ENCODE measurements around the gene PCSK2. TPM values are rescaled to one million over a fixed set of nuclear protein-coding genes. Genes with fewer than 3 reads are reported as not detected.

The PCSK2 gene
- total RNA-seq, 2 donors from 2014 or later: 1.4 to 1.5 TPM

DNA sequence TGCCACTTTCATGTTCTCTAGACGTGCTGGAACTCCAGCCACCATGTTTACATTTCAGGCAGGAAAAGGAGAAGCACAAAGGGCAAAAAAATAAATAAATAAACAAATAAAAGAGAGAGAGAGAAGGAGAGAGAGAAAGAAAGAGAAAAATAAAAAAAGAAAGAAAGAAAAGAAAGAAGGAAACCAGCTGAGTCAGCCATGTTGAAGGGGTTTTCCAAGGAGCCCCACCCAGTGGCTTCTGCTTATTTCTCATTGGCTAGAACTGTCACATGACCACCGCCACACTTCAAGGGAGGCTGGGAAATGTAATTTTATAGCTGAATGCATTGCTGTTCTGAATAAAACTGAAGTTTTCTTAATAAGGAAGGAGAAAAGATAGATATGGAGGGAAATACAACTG is 233.3 kb downstream of the PCSK2 start:
- intact Hi-C loops (cut with DNase I): no loop called here
- DNase-seq: no peak
- ATAC-seq: no peak

DNA sequence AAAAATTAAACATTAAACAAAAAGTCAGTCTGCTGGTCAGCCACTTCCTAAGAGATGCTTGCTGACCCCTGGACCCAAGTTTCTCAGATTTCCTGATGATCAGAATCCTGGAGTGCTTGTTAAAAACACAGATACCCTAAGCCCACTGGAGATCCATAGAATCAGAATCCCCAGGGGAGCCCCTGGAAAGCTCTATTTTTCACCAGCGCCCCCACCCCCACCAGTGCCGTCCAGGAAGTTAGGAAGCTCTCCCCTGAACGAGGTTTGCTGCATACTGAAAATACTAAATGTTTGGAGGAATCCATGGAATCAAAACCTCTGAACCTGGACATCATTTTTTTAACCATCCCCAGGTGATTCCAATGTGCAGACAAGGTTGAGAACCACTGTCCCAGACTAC is 235.1 kb downstream of the PCSK2 start:
- no peak for DNase-seq
- intact Hi-C loops (cut with DNase I): no loop called here
- no peak for ATAC-seq

DNA sequence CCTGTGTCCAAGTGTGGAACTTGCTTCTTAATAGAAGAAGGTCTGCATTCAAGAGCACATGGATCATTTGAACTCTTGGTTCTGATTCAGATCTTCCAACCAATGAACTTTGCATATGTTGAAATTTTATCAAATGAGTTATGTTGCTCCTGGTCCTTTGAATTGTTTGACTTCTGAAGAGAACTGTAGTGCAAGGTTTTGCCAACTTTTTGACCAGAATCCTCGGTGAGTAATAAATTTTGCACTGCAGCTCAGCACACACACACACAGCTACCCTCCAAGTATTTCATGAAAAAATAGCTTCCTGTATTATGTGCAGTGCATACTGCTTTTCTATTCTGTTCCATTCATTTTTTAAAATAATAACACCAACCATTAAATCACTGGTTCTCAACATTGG is 236.9 kb downstream of the PCSK2 start:
- intact Hi-C loops (cut with DNase I): no loop called here
- ATAC-seq (no peak), DNase-seq (no peak)

DNA sequence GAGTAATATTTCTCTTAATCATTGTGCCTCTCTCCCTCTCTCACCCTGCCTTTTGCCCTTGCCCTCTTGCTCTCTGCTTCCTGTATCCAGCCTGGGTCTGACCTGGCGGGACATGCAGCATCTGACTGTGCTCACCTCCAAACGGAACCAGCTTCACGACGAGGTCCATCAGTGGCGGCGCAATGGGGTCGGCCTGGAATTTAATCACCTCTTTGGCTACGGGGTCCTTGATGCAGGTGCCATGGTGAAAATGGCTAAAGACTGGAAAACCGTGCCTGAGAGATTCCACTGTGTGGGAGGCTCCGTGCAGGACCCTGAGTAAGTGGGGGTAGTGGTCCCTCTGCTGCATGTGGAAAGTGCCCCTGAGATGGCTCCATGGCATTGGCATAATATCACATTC is 238.4 kb downstream of the PCSK2 start:
- intact Hi-C loops (cut with DNase I): no loop called here
- DNase-seq (no peak), ATAC-seq (no peak)

DNA sequence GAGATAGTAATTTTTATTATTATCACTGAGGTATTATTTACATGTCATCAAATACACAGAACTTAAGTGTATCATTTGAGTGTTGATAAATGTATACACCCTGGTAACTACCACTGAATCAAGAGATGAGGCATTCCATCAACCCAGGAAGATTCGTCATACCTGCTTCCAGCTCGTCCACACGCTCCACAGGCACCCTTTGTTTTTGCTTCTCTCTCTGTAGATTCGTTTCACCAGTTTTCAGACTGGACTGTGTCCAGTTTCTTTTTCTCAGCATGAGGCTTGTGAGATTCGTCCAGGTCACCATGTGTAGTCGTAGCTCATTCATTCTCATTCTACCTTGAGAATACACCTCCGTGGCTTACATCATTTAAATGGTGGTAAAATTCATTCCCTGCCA is 239.8 kb downstream of the PCSK2 start:
- DNase-seq (no peak), ATAC-seq (no peak)
- intact Hi-C loops (cut with DNase I): no loop called here

DNA sequence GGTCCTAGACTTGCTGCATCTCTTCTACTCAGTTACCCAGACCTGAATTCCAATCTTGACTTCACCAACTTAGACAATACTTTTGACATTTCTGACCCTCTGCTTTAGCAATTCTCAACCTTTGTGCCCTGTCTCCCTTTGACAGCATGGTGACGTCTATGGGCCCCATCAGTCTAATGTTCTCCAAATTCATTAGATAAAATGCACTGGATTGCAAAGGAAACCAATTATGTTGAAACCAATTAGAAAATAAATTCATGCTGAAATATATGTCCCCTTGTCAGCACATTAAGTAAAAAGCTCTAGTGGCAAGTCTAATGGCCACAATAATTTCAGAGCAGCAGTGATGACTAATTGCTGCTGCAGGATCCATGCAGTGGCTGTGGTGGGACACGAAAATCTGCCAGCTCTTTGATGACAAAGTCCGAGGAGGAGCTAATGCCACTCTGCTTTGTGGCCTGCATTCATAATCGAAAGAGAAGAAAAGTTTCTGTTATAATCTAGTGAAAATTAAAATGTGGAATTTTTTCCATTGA is 240.3 kb downstream of the PCSK2 start:
- no peak for ATAC-seq
- intact Hi-C loops (cut with DNase I): no loop called here
- no peak for DNase-seq

DNA sequence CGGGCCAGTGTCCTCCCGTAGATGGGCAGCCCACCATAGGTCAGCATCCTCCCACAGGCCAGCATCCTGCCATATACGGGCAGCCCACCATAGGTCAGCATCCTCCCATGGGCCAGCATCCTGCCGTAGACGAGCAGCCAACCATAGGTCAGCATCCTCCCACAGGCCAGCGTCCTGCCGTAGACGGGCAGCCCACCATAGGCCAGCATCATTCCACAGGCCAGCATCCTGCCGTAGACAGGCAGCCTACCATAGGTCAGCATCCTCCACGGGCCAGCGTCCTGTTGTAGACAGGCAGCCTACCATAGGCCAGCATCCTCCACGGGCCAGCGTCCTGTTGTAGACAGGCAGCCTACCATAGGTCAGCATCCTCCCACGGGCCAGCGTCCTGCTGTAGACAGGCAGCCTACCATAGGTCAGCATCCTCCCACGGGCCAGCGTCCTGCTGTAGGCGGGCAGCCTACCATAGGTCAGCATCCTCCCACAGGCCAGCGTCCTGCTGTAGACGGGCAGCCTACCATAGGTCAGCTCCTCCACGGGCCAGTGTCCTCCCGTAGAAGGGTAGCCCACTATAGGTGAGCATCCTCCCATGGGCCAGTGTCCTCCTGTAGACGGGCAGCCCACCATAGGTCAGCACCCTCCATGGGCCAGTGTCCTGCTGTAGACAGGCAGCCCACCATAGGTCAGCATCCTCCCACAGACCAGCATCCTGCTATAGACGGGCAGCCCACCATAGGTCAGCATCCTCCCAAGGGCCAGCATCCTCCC is 241.4 kb downstream of the PCSK2 start:
- ATAC-seq (no peak), DNase-seq (no peak)
- intact Hi-C loops (cut with DNase I): no loop called here

DNA sequence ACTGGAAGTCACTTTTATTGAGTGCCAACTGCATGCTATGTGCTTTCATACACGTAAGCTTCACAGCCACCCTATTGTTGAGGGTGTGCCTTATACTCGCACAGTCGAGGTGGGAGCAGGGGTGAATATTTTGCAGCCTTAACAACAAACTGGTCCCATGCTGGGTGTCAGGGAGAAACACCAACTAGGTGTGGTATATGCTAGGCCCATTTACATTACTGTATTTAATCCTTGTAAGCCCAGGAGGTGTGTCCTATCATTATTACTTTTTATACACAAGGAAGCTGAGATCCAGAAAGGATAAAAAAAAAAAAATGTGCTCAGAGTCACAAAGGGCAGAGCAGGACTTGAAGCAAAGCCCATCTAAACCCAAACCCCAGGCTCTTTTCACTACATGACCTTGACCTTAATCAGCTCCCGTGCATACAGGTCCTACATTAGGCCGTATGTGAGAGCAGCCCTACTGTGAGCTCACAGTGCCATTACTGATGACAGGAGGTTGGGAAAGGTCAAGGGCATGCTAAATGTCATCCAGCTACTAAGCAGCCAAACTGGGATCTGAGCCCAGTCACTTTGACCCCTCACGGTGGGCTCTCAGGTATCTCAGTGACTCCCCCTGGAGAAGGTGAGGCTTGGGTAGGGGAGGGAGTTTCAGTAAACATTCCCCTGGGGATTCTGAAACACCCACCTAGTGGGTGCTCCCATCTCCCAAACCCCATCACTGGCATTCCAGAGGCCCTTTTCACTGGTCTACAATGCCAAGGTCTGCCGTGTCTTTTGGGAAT is 242.6 kb downstream of the PCSK2 start:
- intact Hi-C loops (cut with DNase I): no loop called here
- ATAC-seq: no peak
- DNase-seq: no peak

DNA sequence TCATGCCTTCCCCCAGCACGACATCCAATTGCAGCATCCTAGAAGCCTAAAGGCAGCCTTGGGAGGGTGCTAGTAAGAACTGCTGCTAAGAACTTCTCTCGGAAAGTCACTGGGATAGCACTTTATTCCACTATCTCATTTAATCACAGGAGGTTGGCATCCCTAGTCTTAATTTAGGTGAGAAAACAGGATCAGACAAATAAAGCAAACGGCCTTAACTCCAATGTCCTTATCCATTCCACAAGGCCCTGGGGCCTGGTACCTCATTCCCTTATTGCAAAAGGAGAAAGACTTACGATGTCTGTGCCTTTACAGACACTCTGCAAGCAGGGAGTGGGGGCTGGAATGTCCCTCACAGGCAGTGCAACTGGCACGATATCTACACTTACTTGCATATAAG is 243.7 kb downstream of the PCSK2 start:
- no peak for DNase-seq
- ATAC-seq: no peak
- intact Hi-C loops (cut with DNase I): no loop called here

DNA sequence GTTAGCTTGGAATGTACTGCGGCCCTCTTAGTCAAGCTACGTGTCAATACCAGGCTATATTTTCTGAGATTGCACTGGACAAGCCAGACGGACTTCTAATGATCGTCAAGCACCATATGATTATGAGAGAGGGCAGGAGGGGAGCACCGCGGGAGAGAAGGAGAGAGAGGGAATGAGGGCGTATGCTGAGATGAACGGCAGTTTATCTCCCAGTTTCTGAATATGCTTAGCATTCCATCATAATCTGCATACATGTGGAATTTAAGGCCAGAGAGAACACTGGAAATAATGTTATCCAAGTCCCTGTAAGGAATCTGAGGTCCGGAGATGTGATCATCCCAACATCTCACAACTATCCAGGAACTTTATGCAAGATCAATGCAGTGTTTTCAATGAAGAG is 244.1 kb downstream of the PCSK2 start:
- intact Hi-C loops (cut with DNase I): no loop called here
- ATAC-seq (no peak), DNase-seq (no peak)

DNA sequence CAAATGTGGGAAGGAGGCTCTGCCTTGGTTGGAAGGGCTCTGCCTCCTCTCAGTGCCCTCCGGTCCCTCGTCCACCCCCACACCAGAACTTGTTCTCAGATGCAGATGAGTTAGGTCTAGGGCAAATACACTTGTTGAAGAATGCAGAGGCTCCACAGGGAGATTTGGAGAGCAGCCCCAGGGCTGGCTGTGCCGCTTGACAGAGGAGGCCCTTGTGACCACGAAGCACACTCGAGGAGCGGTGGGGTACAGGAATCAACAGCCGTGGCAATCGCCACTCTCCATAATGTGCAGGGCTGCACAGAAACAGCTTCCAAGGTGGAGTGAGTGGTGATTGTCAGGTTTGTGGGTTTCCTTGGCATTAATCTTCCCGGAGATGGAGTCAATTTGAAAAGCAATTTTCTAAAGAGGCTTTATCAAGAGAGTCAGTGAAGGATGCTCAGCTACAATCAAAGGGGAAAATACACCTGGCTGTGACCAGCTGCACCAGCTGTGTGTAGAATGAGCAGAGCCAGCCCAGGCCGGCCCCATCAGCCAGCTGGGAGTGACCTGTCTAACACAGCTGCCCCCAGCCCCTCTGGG is 244.9 kb downstream of the PCSK2 start:
- DNase-seq: no peak
- intact Hi-C loops (cut with DNase I): no loop called here
- no peak for ATAC-seq

DNA sequence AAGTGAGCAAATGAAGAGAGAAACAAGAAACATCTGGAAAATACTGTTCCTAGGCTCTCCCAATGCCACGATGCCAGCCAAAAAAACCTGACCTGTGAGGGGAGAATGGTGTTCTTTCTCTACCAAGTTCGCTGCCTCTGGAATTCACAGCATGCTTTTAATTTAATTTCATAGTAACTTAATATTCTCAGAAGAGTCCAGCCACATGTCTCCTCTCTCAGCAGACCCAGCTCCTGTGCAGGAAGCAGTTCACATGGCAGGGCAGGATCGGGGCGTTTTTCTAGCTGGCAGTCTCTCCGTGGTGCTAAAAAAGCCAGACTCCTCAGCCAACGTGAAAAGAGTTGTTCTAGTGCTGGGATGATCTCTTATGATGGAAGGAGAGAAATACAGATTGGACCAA is 246.8 kb downstream of the PCSK2 start:
- no peak for DNase-seq
- intact Hi-C loops (cut with DNase I): no loop called here
- no peak for ATAC-seq

DNA sequence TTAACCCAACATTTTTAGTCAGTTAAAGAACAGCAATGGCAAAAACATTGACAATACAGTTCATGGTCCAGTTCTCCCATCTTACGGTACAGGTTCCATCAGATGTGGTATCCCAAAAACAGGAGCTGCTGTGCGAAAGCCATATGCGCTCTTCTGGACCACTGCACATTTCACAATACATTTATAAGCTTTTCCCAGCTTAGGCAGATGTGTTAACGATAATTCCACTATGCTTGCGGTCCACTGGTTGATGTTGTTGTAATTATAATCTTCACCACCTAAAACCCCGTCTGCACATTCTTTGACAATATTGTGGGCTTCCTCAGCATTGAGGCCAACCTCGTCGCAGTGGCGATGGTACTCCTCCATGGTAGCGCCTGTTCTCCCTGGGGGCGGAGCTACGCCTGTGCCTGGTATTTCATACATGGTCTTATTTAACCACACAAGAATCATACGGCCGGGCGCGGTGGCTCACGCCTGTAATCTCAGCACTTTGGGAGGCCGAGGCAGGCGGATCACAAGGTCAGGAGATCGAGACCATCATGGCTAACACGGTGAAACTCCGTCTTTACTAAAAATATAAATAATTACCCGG is 252.3 kb downstream of the PCSK2 start:
- intact Hi-C loops (cut with DNase I): no loop called here
- ATAC-seq (no peak), DNase-seq (no peak)

DNA sequence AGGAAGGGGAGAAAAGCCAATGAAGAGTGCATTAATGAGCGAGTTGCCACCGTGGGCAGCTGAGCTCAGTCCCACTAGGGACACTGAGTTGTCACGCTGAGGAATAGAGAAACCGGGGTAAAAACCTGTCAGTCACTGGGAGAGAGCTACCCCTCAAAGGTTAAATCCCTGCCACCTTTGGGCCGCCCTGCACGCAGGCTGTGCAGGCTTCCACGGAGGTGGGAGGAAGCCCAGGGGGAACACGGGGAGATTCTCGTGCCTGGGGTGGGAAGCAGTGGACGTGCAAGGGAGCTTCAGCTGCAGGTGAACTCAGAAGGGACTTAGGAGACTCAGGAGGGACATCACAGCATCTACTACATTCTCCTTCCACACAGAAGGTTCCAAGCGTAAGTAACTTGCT is 253.9 kb downstream of the PCSK2 start:
- intact Hi-C loops (cut with DNase I): no loop called here
- ATAC-seq (no peak), DNase-seq (no peak)

DNA sequence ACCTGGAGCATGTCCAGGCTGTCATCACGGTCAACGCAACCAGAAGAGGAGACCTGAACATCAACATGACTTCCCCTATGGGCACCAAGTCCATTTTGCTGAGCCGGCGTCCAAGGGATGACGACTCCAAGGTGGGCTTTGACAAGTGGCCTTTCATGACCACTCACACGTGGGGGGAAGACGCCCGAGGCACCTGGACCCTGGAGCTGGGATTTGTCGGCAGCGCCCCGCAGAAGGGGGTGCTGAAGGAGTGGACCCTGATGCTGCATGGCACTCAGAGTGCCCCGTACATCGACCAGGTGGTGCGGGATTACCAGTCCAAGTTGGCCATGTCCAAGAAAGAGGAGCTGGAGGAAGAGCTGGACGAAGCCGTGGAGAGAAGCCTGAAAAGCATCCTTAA is 254.8 kb downstream of the PCSK2 start:
- ATAC-seq (no peak), DNase-seq (no peak)
- intact Hi-C loops (cut with DNase I): no loop called here

DNA sequence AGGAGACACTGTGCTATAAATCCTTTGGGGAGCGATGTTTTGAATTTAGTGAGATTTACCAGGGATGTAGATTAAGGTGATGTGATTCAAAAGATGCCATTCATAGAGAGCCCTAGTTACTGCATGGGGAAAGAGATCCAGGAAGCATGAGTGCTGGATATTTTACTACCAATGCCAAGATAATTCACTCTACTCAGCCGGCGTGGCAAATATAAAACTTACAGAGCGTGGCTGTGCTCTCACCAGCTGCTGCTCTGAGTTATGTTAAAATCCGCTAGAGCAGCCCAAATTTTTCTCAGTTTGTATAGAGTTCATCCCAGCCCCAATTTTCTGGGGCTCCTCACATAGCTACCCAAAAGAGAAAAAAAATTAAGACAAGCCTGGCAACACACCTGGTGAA is 255.7 kb downstream of the PCSK2 start:
- ATAC-seq (no peak), DNase-seq (no peak)
- intact Hi-C loops (cut with DNase I): no loop called here

DNA sequence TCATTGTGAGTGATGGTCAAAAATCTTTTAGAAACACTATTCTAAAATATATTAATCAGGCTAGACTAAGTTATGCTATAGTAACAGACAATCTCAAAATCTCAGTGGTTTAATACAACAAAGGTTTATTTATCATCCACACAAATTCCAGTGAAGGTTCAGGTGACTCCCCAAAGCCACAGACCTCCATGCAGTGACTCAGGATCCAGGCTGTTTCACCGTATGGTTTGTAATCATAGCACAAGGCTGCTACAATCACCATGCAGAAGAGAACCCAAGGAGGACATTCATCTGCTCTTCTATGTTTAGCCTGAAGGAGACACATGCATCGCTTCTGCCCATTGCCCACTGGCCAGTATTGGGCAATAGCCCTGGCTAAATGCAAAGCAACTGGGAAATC is 258.2 kb downstream of the PCSK2 start:
- intact Hi-C loops (cut with DNase I): no loop called here
- no peak for DNase-seq

DNA sequence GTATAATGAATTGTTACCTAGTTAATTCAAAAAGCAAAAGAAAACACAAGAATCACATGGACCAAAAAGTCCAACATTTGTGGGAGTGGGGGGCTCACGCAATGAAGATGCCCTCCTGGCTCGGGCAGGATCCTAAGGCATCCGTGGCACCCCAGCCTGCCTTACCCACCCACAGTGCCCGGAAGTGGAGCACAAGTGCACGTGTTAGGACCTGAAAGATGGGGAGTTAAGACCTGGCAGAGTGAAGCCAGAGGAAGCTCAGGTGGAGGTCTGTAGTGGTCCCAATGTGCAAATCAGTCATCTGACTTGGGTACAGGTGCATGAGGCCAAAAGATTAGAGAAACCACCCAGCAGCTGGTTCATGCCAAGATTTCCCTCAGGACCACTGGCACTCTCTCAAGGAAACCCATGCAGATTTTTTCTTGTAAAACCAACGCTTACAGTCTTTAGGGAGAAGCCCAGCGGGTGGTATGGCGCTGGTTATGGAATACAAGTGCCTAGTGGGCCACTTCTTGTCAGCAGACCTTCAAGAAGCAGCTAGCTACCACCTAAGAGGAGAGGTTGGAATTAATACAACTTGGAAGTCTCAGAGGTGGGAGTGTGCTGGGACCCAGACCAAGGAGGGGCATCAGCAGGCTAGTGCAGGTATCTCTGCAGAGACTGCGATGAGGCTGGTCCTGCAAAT is 262.2 kb downstream of the PCSK2 start:
- ATAC-seq (no peak), DNase-seq (no peak)
- intact Hi-C loops (cut with DNase I): no loop called here

More for the DNA sequence above, 258.2 kb downstream of the PCSK2 start:
- ATAC-seq: no peak

DNA sequence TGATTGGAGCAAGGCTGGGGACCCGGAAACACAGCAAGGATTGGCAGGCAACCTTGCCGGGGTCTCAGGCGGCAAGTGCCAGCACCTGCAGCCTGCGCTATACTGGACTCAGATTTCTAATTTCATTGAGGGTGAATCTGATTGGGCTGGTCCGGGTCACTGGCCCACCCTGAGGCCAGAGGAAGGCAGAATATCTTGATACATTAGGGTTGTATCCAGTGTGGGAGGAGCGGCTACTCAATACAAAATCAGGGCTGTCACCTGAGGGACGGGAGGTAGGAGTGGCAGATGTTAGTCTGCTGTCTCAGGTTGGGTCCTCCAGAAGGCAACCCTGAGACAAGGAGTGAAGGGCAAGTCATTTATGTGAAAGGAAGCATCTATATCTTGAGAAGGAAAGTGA is 263.7 kb downstream of the PCSK2 start:
- intact Hi-C loops (cut with DNase I): no loop called here
- no peak for DNase-seq
- no peak for ATAC-seq
